IMR-90 (cell line): ENCODE results near the gene TRAF3IP3. TPM values are rescaled to one million over a fixed set of nuclear protein-coding genes. Genes with fewer than 3 reads are reported as not detected.

ENCODE experiments used
- ATAC-seq: fragments of 200-7000 bp; cut with Tn5 transposase; 2 replicates; pipeline ENCODE4 v1.9.1; 2020; ENCODE audit warnings: low read depth, mild to moderate bottlenecking, moderate library complexity
- BruUV-seq: library from RNA; stranded (reverse); fragments of 400-500 nt; replicated peaks from 2 replicates; lab custom pipeline; 2021; lab: Mats Ljungman, UMichigan
- CTCF ChIA-PET: fragments of 300-600 bp; formaldehyde crosslinking; extraction: SDS; loops from one replicate; lab custom pipeline; 2021; ENCODE audit warnings: antibody characterized with exemption; lab: Yijun Ruan, JAX
- POLR2A ChIA-PET: fragments of 300-600 bp; sonication (Branson Sonifier 250); formaldehyde crosslinking; loops from one replicate; lab custom pipeline; 2022; ENCODE audit warnings: antibody characterized with exemption; ENCODE audit not compliant: unreplicated experiment; lab: Charles Lee
- DNase-seq: peaks from one replicate; pipeline ENCODE4 v3.0.0; 2013
- H2AFZ ChIP-seq: replicated peaks from 2 replicates; pipeline ENCODE3; 2013; ENCODE audit warnings: low read length, mild to moderate bottlenecking; ENCODE audit not compliant: poor library complexity
- H2AK5ac ChIP-seq: 2 replicates; pipeline ENCODE4 v1.6.1; 2013; ENCODE audit warnings: low read depth, low read length, inconsistent platforms
- H2AK9ac ChIP-seq: replicated peaks from 2 replicates; pipeline ENCODE3; 2013; ENCODE audit warnings: mild to moderate bottlenecking, low read depth, low read length, moderate library complexity; ENCODE audit not compliant: poor library complexity
- H2BK120ac ChIP-seq: 2 replicates; pipeline ENCODE4 v1.6.1; 2013; ENCODE audit warnings: low read depth, low read length, inconsistent platforms
- H2BK15ac ChIP-seq: 3 replicates; pipeline ENCODE4 v1.6.1; 2013; ENCODE audit warnings: low read depth, low read length, inconsistent platforms
- H2BK20ac ChIP-seq: 2 replicates; pipeline ENCODE4 v1.6.1; 2013; ENCODE audit warnings: low read depth, mild to moderate bottlenecking, inconsistent platforms, low read length, moderate library complexity
- H2BK5ac ChIP-seq: 2 replicates; pipeline ENCODE4 v1.6.1; 2013; ENCODE audit warnings: mild to moderate bottlenecking, low read depth, low read length, inconsistent platforms; ENCODE audit not compliant: poor library complexity, severe bottlenecking
- H3K14ac ChIP-seq: replicated peaks from 2 replicates; pipeline ENCODE4 v1.6.1; 2013; ENCODE audit warnings: low read depth, low read length, inconsistent platforms
- H3K18ac ChIP-seq: 2 replicates; pipeline ENCODE4 v1.6.1; 2013; ENCODE audit warnings: low read depth, low read length, control low read depth
- H3K23ac ChIP-seq: 2 replicates; pipeline ENCODE4 v1.6.1; 2013; ENCODE audit warnings: low read depth, low read length, inconsistent platforms
- H3K27ac ChIP-seq: 2 replicates; pipeline ENCODE4 v1.5.1; 2013; ENCODE audit warnings: mild to moderate bottlenecking, control low read depth, low read length; ENCODE audit not compliant: insufficient read depth
- H3K27me3 ChIP-seq: 2 replicates; pipeline ENCODE4 v1.6.1; 2013; ENCODE audit warnings: low read length; ENCODE audit not compliant: control insufficient read depth, insufficient read depth
- H3K36me3 ChIP-seq: 2 replicates; pipeline ENCODE4 v1.6.1; 2013; ENCODE audit warnings: low read length, mixed read lengths; ENCODE audit not compliant: control insufficient read depth, insufficient read depth
- H3K4ac ChIP-seq: 2 replicates; pipeline ENCODE4 v1.6.1; 2013; ENCODE audit warnings: low read depth, low read length, inconsistent platforms
- H3K4me1 ChIP-seq: 2 replicates; pipeline ENCODE4 v1.6.1; 2013; ENCODE audit warnings: low read length, mixed read lengths; ENCODE audit not compliant: control insufficient read depth, insufficient read depth
- H3K4me2 ChIP-seq: 2 replicates; pipeline ENCODE4 v1.6.1; 2013; ENCODE audit warnings: low read depth, mild to moderate bottlenecking, control low read depth, low read length, moderate library complexity
- H3K4me3 ChIP-seq: 2 replicates; pipeline ENCODE4 v1.5.1; 2013; ENCODE audit warnings: low read depth, mild to moderate bottlenecking, control low read depth, low read length, moderate library complexity; ENCODE audit not compliant: insufficient read depth
- H3K56ac ChIP-seq: 2 replicates; pipeline ENCODE4 v1.6.1; 2013; ENCODE audit warnings: low read length, inconsistent platforms; ENCODE audit not compliant: insufficient read depth; ENCODE audit errors: extremely low read depth
- H3K79me1 ChIP-seq, 2 experiments: 2 replicates each; pipeline ENCODE4 v1.6.1; 2013; ENCODE audit warnings: low read length in 2 of 2, inconsistent platforms in 1 of 2, low read depth in 1 of 2
- H3K9ac ChIP-seq: 2 replicates; pipeline ENCODE4 v1.6.1; 2013; ENCODE audit warnings: low read depth, low read length, control low read depth
- H3K9me1 ChIP-seq: 2 replicates; pipeline ENCODE4 v1.6.1; 2013; ENCODE audit warnings: low read length, inconsistent platforms; ENCODE audit not compliant: insufficient read depth
- H3K9me3 ChIP-seq: 2 replicates; pipeline ENCODE4 v1.6.1; 2013; ENCODE audit warnings: low read length; ENCODE audit not compliant: control insufficient read depth, insufficient read depth
- H4K20me1 ChIP-seq: 2 replicates; pipeline ENCODE4 v1.6.1; 2013; ENCODE audit warnings: low read length, inconsistent platforms; ENCODE audit not compliant: insufficient read depth
- H4K5ac ChIP-seq: 2 replicates; pipeline ENCODE4 v1.6.1; 2013; ENCODE audit warnings: mild to moderate bottlenecking, low read depth, low read length, control low read depth
- H4K8ac ChIP-seq, 2 experiments: 2 replicates each; pipeline ENCODE4 v1.6.1; 2013; ENCODE audit warnings: low read depth in 2 of 2, low read length in 2 of 2, control low read depth in 1 of 2, inconsistent platforms in 1 of 2
- H4K91ac ChIP-seq: 2 replicates; pipeline ENCODE4 v1.6.1; 2013; ENCODE audit warnings: low read depth, low read length, inconsistent platforms; ENCODE audit not compliant: insufficient read depth
- SMC3 ChIP-seq: fragments of 150-350 bp; IDR thresholded peaks from 2 replicates; pipeline ENCODE4 v1.6.1; 2016; ENCODE audit warnings: low read depth, mild to moderate bottlenecking, antibody characterized with exemption, low read length, moderate library complexity
- WGBS, 2 experiments: methylation state at CpG; one replicate each; pipeline versions ENCODE4 v1.1.5 to v1.1.7; 2013; ENCODE audit warnings: missing lambda C conversion rate in 2 of 2; ENCODE audit not compliant: insufficient read length in 1 of 2; ENCODE audit errors: extremely low coverage in 2 of 2; 5-methylcytosine and 5-hydroxymethylcytosine counted together
- dilution Hi-C: fragments of 300-500 bp; cut with HindIII; formaldehyde crosslinking; loops from one replicate; pipeline ENCODE4 v1.14.3; 2018; ENCODE audit warnings: low sequenced_read_pairs; ENCODE audit not compliant: unreplicated experiment
- in situ Hi-C: fragments of 300-500 bp; cut with MboI; formaldehyde crosslinking; loops from 3 replicates; pipeline ENCODE4 v1.14.3; 2019; ENCODE audit warnings: low sequenced_read_pairs, inconsistent platforms, mixed read lengths
- intact Hi-C: fragments of 100-400 bp; cut with micrococcal nuclease; formaldehyde crosslinking; loops from 2 replicates; pipeline ENCODE4 v1.10.0; 2022
- polyA plus RNA-seq, 3 experiments: library from polyadenylated mRNA; depleted of rRNA; stranded (reverse); fragments of >200 nt; gene quantifications; 2 replicates each; pipeline ENCODE4 v1.2.3, GENCODE V29; 2012; ENCODE audit warnings: low replicate concordance in 1 of 3
- total RNA-seq: library from RNA; depleted of rRNA; stranded (reverse); fragments of >200 nt; gene quantifications from 2 replicates; pipeline ENCODE4 v1.2.3, GENCODE V29; 2012

TRAF3IP3 gene
- total and polyA plus RNA-seq, 2 of the 4 experiments (the other 2 are of a cell fraction), result 0.12 to 0.18 TPM

GRCh38 chr1:209766051-209766450 is 10.2 kb downstream of the TRAF3IP3 start:
- H3K23ac ChIP-seq, result no peak overlapping the region
- no peak overlapping the region for H3K18ac ChIP-seq
- no peak overlapping the region for H4K5ac ChIP-seq
- TF ChIP-seq SMC3, result no peak
- no peak overlapping the region for H3K27ac ChIP-seq
- CTCF ChIA-PET, result no interaction called here
- no peak overlapping the region; the same call in 1 of the 2 replicates for H4K91ac ChIP-seq
- peaks cover 11% of the 10 kb centered on the region for H3K4me1 ChIP-seq
- ATAC-seq (no peak), DNase-seq (no peak)
- no CpG with 5 or more reads among the region's 2 CpGs for WGBS, 2 experiments
- H2AK9ac ChIP-seq, result no peak overlapping the region
- H4K8ac ChIP-seq, result no peak overlapping the region
- POLR2A ChIA-PET, result interaction anchor here (0.6 kb wide), 1 partner anchor 147 kb away, joined by 5 read pairs; no protein-coding TSS in a partner anchor
- H4K20me1 ChIP-seq, result no peaks in the 10 kb centered on the region
- H2BK5ac ChIP-seq, result no peak overlapping the region
- H2BK15ac ChIP-seq, result no peak overlapping the region
- no peak overlapping the region for H3K14ac ChIP-seq
- H3K56ac ChIP-seq, result no peak overlapping the region
- H3K4me3 ChIP-seq, result no peak overlapping the region
- no peaks in the 10 kb centered on the region for H3K27me3 ChIP-seq
- intact Hi-C loops (no loop called here), in situ Hi-C loops (no loop called here), dilution Hi-C loops (no loop called here)
- H3K9ac ChIP-seq, result no peak overlapping the region
- no peak overlapping the region for H2AFZ ChIP-seq
- H3K36me3 ChIP-seq, result no peaks in the 10 kb centered on the region
- H3K4ac ChIP-seq, result no peak overlapping the region
- BruUV-seq, result no TSS peak
- H3K9me1 ChIP-seq, result peaks cover 20% of the 10 kb centered on the region
- H2AK5ac ChIP-seq, result no peak overlapping the region
- no peak overlapping the region for H3K4me2 ChIP-seq
- no peak overlapping the region for H2BK20ac ChIP-seq
- H3K79me1 ChIP-seq, result peaks cover 0 to 8% of the 10 kb centered on the region in 2 experiments; a peak in 2 of 4 replicates
- no peaks in the 10 kb centered on the region for H3K9me3 ChIP-seq
- no peak overlapping the region for H2BK120ac ChIP-seq
